Heart right ventricle (tissue), 16 donors: ENCODE results near the gene DYNC2LI1. TPM values are rescaled to one million over a fixed set of nuclear protein-coding genes. Genes with fewer than 3 reads are reported as not detected.

Experiments used
- ATAC-seq, 8 donors: fragments of 200-7000 bp; cut with Tn5 transposase; one replicate each; pipeline ENCODE4 v1.9.1; 2020; ENCODE audit warnings: mild to moderate bottlenecking in 8 of 8, moderate library complexity in 8 of 8, moderate number of reproducible peaks in 1 of 8
- DNase-seq, 2 donors: peaks; one replicate each; pipeline ENCODE4 v3.0.0-alpha.2; 2020
- H3K27ac ChIP-seq, 10 donors: fragments of 200-600 bp; sonication (generic) in 2 of 10; one replicate each; pipeline versions ENCODE4 v1.5.0 to v1.8.0; 2020 to 2022; ENCODE audit warnings: mild to moderate bottlenecking in 3 of 10
- H3K27me3 ChIP-seq, 7 donors: fragments of 200-600 bp; one replicate each; pipeline ENCODE4 v1.8.0; 2021 to 2022; ENCODE audit warnings: mild to moderate bottlenecking in 2 of 7
- H3K36me3 ChIP-seq, 9 donors: fragments of 200-600 bp; sonication (generic) in 1 of 9; one replicate each; pipeline versions ENCODE4 v1.5.0 to v1.8.0; 2020 to 2022; ENCODE audit warnings: mild to moderate bottlenecking in 2 of 9
- H3K4me1 ChIP-seq, 9 donors: fragments of 200-600 bp; sonication (generic) in 1 of 9; one replicate each; pipeline versions ENCODE4 v1.5.0 to v1.8.0; 2020 to 2022; ENCODE audit warnings: mild to moderate bottlenecking in 4 of 9
- H3K4me3 ChIP-seq, 10 donors: fragments of 200-600 bp; sonication (generic) in 2 of 10; one replicate each; pipeline versions ENCODE4 v1.5.0 to v1.8.0; 2020 to 2022; ENCODE audit warnings: mild to moderate bottlenecking in 7 of 10, moderate library complexity in 2 of 10
- H3K9me3 ChIP-seq, 11 donors: fragments of 200-600 bp in 10 of 11; sonication (generic) in 2 of 11; one replicate each; pipeline versions ENCODE4 v1.5.0 to v1.8.0; 2013 to 2022; ENCODE audit warnings: mild to moderate bottlenecking in 2 of 11, control low read depth in 1 of 11, moderate library complexity in 1 of 11
- CTCF ChIP-seq, 9 donors: fragments of 200-600 bp; sonication (generic) in 2 of 9; IDR thresholded peaks; one replicate each; pipeline versions ENCODE4 v1.5.0 to v1.8.0; 2021 to 2022; ENCODE audit warnings: antibody characterized with exemption in 9 of 9, mild to moderate bottlenecking in 5 of 9, moderate library complexity in 1 of 9
- WGBS, 2 donors: extraction: QIAGEN DNeasy Blood & Tissue Kit; methylation state at CpG; one replicate each; pipeline ENCODE4 v1.1.7; 2013; ENCODE audit warnings: inconsistent platforms in 1 of 2; 5-methylcytosine and 5-hydroxymethylcytosine counted together
- intact Hi-C, 10 donors: fragments of 100-400 bp; cut with DNase I; formaldehyde crosslinking; loops; one replicate each; pipeline versions ENCODE4 v1.11.1 to v1.14.2; 2022
- polyA plus RNA-seq, 2 donors: library from polyadenylated mRNA; stranded (reverse); fragments of 200-250 nt; gene quantifications; one replicate each; pipeline ENCODE4 v1.2.3, GENCODE V29; 2013
- total RNA-seq, 10 donors: library from RNA; stranded (reverse); fragmentation: NEBNext Ultra II Directional in 3 of 10; extraction: Animal tissue kit (Norgen Biotek cat#: 25700) in 3 of 10; gene quantifications; one replicate each; pipeline versions ENCODE4 v1.2.1 to v1.2.4, GENCODE V29; 2021 to 2023
- donor health status: Arrhythmogenic right ventricular cardiomyopathy.
- donor health status: ischemic (EF 13 %, LVEDD 7.1; RV severe dilation, severe dysfunction).
- donor health status: healthy with polysubstance abuse.
- donor health status: DM: no; HTN: yes; CAD: no.
- donor health status: DM: no; HTN: no; CAD: no.
- donor health status: ischemic (EF 25% LVEDD 6.9; RV normal size, moderate dysfunction).
- donor health status: ischemic (EF 25% LVEDD 5.7; RV mildly dilated, moderate dysfunction).
- donor health status: healthy.
- donor health status: DM: yes; HTN: yes; CAD: no.
- donor health status: Ischemic cardiomyopathy.
- donor health status: ischemic (EF 35%, LVEDD 5.7; RV mildly dilated, moderate dysfunction).
- donor health status: nonischemic (EF 11% LVEDD 7.7; RV severe dilation, severe dysfunction).
- donor health status: DM: yes; HTN: yes; CAD: no.
- donor health status: PGD.
- donor health status: ischemic (EF 29% LVEDD 5.4; RV normal size, mild dysfunction).
- donor health status: nonischemic (EF 23%, LVEDD 6.1; RV moderate dilation, normal function).

DYNC2LI1 gene
- total and polyA plus RNA-seq, 12 donors = 4.8 to 13.8 (median 10.7) TPM

- peaks cover 0 to 10% (median 0%) of the 10 kb centered on the region in 9 donors for H3K4me1 ChIP-seq
- intact Hi-C loops = no loop called here
- no peaks in the 10 kb centered on the region for H3K36me3 ChIP-seq
- no peak for ATAC-seq
- no peaks in the 10 kb centered on the region for H3K9me3 ChIP-seq
- no peak overlapping the region for H3K4me3 ChIP-seq
- no peak for DNase-seq
- no peaks in the 10 kb centered on the region for H3K27me3 ChIP-seq
- WGBS, 2 donors = 97 to 100% methylated on average over 2 of the region's 2 CpGs
- TF ChIP-seq CTCF (IDR thresholded peaks at IDR 0.05) = no peak
- H3K27ac ChIP-seq = no peak overlapping the region
Observed at GRCh38 chr2:43727634-43728014, 46.2 kb upstream of the DYNC2LI1 start.

- Histone ChIP-seq H3K27me3 (no peaks in the 10 kb centered on the region), H3K4me1 (peaks cover 0 to 6% (median 0%) of the 10 kb centered on the region in 9 donors), H3K9me3 (no peaks in the 10 kb centered on the region), H3K27ac (peak overlapping the region in 1 of 10 donors; percentile 63), H3K36me3 (no peaks in the 10 kb centered on the region), H3K4me3 (no peak overlapping the region)
- intact Hi-C loops = no loop called here
- 63% methylated on average over 5 of the region's 5 CpGs for WGBS, 2 donors
- no peak for DNase-seq
- no peak for TF ChIP-seq CTCF (IDR thresholded peaks at IDR 0.05)
- ATAC-seq = no peak
Observed at GRCh38 chr2:43729491-43730174, 44.2 kb upstream of the DYNC2LI1 start.

GRCh38 chr2:43731211-43731610 lies 42.6 kb upstream of the DYNC2LI1 start:
- WGBS, 2 donors = 84 to 91% methylated on average over 1 of the region's 1 CpG
- ATAC-seq (no peak), DNase-seq (no peak)
- H3K36me3 ChIP-seq = no peaks in the 10 kb centered on the region
- peak overlapping the region in 4 of 10 donors; percentile 22 to 63 (median 25) for H3K27ac ChIP-seq
- TF ChIP-seq CTCF (IDR thresholded peaks at IDR 0.05) = no peak
- H3K9me3 ChIP-seq = no peaks in the 10 kb centered on the region
- intact Hi-C loops = no loop called here
- no peaks in the 10 kb centered on the region for H3K4me1 ChIP-seq
- H3K4me3 ChIP-seq = no peak overlapping the region
- H3K27me3 ChIP-seq = no peaks in the 10 kb centered on the region

GRCh38 chr2:43736637-43737036 lies 37.2 kb upstream of the DYNC2LI1 start:
- 74 to 78% methylated on average over 6 of the region's 6 CpGs for WGBS, 2 donors
- no peak for DNase-seq
- no peak for TF ChIP-seq CTCF (IDR thresholded peaks at IDR 0.05)
- H3K36me3 ChIP-seq = peaks cover 0 to 10% (median 0%) of the 10 kb centered on the region in 9 donors
- H3K4me3 ChIP-seq = no peak overlapping the region
- no peaks in the 10 kb centered on the region for H3K4me1 ChIP-seq
- intact Hi-C loops = no loop called here
- no peaks in the 10 kb centered on the region for H3K9me3 ChIP-seq
- H3K27ac ChIP-seq = no peak overlapping the region
- ATAC-seq = no peak
- no peaks in the 10 kb centered on the region for H3K27me3 ChIP-seq
